Fibroblast of the aortic adventitia (primary cell): Measurements from ENCODE around the gene NUS1. TPM values are rescaled to one million over a fixed set of nuclear protein-coding genes. Genes with fewer than 3 reads are reported as not detected.
"Not testable (repeated sequence)": the region's sequence is repeated elsewhere in the genome, so short reads cannot be mapped to it uniquely, and the experiment has no call there.

ENCODE experiments used
- DNase-seq: peaks from one replicate; pipeline ENCODE4 v3.0.0-alpha.2; 2010; ENCODE audit warnings: low read depth
- H3K4me3 ChIP-seq: 2 replicates; pipeline ENCODE4 v1.5.1; 2011; ENCODE audit warnings: low read depth, mild to moderate bottlenecking, control low read depth, low read length, moderate library complexity
- CTCF ChIP-seq: IDR thresholded peaks from 2 replicates; pipeline ENCODE4 v1.5.1; 2011; ENCODE audit warnings: mild to moderate bottlenecking, low read length, control low read depth, inconsistent platforms; ENCODE audit not compliant: insufficient read depth
- total RNA-seq: library from RNA; depleted of rRNA; stranded (reverse); fragments of >200 nt; gene quantifications from 2 replicates; pipeline ENCODE4 v1.2.3, GENCODE V29; 2012; ENCODE audit warnings: low replicate concordance

Gene NUS1
- total RNA-seq, 1 donor = 29.4 TPM

DNA sequence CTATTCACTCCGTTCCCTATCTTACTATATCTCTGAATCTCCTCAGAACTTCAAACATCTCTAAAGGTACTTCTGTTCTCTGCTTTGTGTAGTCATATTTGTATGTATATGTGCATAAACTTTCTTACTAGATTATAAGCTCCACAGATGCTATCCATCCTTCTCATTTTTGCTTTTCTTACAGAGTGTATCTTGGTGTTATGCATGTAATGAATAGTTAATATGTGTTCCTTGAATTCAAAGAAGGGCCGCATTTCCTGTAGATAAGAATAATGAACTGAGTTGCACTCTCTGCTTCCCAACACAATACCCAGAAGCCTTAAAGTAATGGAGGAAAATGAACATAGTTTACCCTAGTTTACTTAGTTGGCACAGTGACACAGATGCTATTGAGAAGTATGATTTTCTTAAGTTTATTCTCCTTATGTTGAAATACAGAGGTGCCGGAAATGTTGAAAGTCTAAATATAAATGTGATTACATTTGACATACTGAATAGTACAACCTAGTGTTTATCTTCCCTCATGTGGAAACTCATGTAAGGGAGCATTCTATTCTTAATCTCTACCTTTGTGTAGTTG lies 6.0 kb downstream of the NUS1 start:
- no peak for DNase-seq
- TF ChIP-seq CTCF = no peak
- H3K4me3 ChIP-seq = no peak overlapping the region

- no peak overlapping the region for H3K4me3 ChIP-seq
- DNase-seq = no peak
- no peak for TF ChIP-seq CTCF
Measured at GRCh38 chr6:117684749-117685148, 9.5 kb downstream of the NUS1 start.

DNA sequence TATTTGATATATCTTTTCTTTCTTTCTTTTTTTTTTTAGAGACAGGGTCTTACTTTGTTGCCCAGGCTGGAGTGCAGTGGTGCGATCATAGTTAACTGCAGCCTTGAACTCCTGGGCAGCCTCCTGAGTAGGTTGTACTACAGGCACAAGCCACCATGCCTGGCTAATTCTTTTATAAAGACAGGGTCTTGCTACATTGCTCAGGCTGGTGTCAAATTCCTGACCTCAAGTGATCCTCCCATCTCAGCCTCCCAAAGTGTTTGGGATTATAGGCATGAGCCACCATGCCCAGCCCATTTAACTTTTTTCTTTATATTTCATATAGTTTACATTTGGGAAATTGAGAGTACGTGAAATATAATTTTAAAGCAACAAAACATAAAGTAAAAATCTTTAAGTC lies 10.1 kb downstream of the NUS1 start:
- no peak for DNase-seq
- TF ChIP-seq CTCF = no peak
- no peak overlapping the region for H3K4me3 ChIP-seq

DNA sequence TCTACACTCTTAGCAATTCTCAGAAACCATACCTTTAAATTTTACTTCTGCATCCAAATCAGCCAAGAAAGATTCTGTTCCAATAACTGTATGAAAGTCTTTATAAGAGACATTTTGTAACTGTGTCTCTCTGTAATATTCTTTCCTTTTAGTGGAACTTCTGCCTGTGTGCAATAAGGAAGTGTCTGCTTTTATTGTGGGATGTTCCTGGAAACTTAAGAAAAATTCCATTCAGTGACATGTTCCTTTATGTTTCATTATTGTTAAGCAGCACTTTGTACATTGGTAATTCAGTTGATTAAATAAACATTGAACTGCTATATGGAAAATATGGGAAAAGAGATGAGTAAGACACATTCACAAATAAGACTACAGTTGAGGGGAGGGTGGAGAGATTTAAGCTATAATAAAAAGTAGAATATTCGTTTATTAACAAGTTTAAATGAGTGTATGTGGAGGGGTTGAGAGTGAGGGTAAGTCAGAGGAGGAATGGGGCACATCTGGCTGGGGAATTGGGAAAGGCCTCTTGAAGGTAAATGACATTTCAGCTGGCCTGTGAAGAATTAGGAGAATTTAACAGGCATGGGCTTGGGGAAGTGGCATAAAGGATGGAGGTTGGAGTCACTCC lies 11.9 kb downstream of the NUS1 start:
- no peak overlapping the region for H3K4me3 ChIP-seq
- TF ChIP-seq CTCF = no peak
- no peak for DNase-seq

- H3K4me3 ChIP-seq, DNase-seq: not testable (repeated sequence)
Measured at GRCh38 chr6:117689584-117689983, 14.3 kb downstream of the NUS1 start.

- TF ChIP-seq CTCF = no peak
- no peak for DNase-seq
Measured at GRCh38 chr6:117706504-117706903, 31.2 kb downstream of the NUS1 start.

GRCh38 chr6:117706936-117707509 lies 31.8 kb downstream of the NUS1 start:
- not testable (repeated sequence) for DNase-seq, H3K4me3 ChIP-seq

More at GRCh38 chr6:117706504-117706903, 31.2 kb downstream of the NUS1 start:
- no peak overlapping the region for H3K4me3 ChIP-seq

DNA sequence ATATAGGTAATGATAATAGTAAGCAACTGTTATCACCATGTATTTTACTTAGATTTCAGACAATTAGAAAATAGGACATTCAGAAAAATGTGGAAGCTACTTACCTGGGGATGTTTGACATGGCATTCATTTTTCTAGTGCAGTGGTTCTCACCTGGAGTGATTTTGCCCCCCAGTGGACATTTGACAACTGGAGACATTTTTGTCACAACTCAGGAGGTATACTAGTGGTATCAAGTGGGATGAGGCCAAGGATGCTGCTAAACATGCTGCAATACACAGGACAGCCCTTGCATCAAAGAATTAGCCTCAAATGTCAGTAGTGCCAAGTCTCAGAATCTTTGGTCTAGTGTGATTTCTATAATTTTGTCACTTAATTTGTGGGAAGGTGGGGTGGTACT lies 36.1 kb downstream of the NUS1 start:
- no peak for DNase-seq
- no peak for TF ChIP-seq CTCF
- H3K4me3 ChIP-seq = no peak overlapping the region
